ENCODE measurements around the gene FABP6. TPM values are rescaled to one million over a fixed set of nuclear protein-coding genes. Genes with fewer than 3 reads are reported as not detected.

The FABP6 gene
- total RNA-seq, 1 experiment from 2014 or later: not detected

DNA sequence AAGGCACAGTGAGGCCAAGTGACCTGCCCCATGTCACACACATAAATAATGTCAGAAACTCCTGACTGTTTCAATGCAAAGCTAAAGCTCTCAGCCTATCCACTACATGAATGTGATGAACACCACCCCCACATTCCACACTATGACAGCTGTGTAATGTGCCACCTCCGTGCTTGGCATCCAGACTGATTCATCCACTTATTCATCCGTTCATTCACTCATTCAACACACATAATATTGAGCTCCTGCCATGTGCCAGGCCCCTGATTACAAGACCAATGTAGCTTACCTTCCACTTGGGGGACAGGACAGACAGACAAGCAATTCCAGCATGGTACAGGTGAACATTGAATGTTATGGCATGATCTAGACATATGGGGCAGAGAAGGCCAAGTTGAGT is 46.2 kb upstream of the FABP6 start:
- Mint-ChIP-seq H3K9me3 (ENCODE audit: unreplicated experiment) (peaks cover 22% of the 10 kb centered on the region), H3K36me3 (ENCODE audit: insufficient read depth, unreplicated experiment) (peaks cover 19% of the 10 kb centered on the region), H3K4me1 (ENCODE audit: low read depth, unreplicated experiment) (peaks cover 20% of the 10 kb centered on the region), H3K27ac (ENCODE audit: unreplicated experiment) (no peak overlapping the region), H3K4me3 (ENCODE audit: unreplicated experiment) (no peak overlapping the region), H3K27me3 (ENCODE audit: insufficient read depth, unreplicated experiment) (no peaks in the 10 kb centered on the region)
- DNase-seq: no peak
- ChIA-PET CTCF (no interaction called here), POLR2A (no interaction called here)
- Histone ChIP-seq H3K27me3 (replicated peaks; ENCODE audit: control insufficient read depth, insufficient read depth, low read length) (no peaks in the 10 kb centered on the region), H3K36me3 (ENCODE audit: control insufficient read depth, insufficient read depth, low read length) (no peaks in the 10 kb centered on the region), H3K4me3 (ENCODE audit: low read depth, low read length) (no peak overlapping the region), H3K9me3 (peaks cover 15% of the 10 kb centered on the region), H3K4me1 (peaks cover 12% of the 10 kb centered on the region)
- TF ChIP-seq, protein P1, sequence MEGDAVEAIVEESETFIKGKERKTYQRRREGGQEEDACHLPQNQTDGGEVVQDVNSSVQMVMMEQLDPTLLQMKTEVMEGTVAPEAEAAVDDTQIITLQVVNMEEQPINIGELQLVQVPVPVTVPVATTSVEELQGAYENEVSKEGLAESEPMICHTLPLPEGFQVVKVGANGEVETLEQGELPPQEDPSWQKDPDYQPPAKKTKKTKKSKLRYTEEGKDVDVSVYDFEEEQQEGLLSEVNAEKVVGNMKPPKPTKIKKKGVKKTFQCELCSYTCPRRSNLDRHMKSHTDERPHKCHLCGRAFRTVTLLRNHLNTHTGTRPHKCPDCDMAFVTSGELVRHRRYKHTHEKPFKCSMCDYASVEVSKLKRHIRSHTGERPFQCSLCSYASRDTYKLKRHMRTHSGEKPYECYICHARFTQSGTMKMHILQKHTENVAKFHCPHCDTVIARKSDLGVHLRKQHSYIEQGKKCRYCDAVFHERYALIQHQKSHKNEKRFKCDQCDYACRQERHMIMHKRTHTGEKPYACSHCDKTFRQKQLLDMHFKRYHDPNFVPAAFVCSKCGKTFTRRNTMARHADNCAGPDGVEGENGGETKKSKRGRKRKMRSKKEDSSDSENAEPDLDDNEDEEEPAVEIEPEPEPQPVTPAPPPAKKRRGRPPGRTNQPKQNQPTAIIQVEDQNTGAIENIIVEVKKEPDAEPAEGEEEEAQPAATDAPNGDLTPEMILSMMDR (IDR thresholded peaks at IDR 0.05; ENCODE audit: insufficient read depth in 1 of 2, low read depth in 1 of 2, low read length in 1 of 2, severe bottlenecking in 1 of 2, unreplicated experiment in 1 of 2): no peak
- intact Hi-C loops (cut with micrococcal nuclease; ENCODE audit: unreplicated experiment): no loop called here
- no TSS peak for BruUV-seq (replicated peaks)

DNA sequence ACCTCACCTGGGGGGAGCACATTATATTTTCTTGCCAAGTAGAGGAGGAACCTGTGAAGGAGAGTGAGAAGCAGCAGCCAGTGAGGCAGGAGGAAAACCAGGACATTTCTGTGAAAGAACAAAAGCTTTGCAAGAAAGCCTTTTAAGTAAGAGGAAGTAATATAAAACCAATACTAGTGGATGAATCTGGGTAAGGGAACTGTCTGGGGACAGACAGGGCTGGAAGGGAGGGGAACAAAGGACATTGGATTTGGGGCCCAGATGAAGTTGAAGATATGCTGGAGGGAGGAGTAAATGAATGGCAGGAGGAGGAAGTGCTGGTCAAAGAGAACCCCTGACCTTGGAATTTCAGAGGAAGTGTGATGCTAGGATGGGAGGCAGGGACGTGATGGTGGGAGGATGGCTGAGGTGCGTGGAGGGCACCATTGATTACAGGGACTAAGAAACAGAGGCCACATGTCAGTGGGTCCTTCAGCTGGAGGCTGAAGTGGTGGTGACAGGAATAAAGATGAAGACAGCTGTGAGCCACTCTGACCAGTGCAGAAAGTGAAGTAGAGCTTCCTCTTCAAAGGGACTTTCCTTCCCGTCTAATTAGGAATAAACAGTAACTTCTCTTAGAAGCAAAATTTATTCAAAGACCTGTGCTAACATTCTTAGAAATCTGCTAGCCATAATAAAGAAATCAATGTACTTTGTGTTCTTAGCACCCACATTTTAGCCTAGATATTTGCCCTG is 43.5 kb upstream of the FABP6 start:
- ChIA-PET CTCF (no interaction called here), POLR2A (no interaction called here)
- H3K36me3 Mint-ChIP-seq (ENCODE audit: insufficient read depth, unreplicated experiment): peaks cover 20% of the 10 kb centered on the region
- Histone ChIP-seq H3K27me3 (replicated peaks; ENCODE audit: control insufficient read depth, insufficient read depth, low read length) (no peaks in the 10 kb centered on the region), H3K4me3 (ENCODE audit: low read depth, low read length) (no peak overlapping the region), H3K4me1 (peaks cover 17% of the 10 kb centered on the region), H3K9me3 (peaks cover 15% of the 10 kb centered on the region), H3K36me3 (ENCODE audit: control insufficient read depth, insufficient read depth, low read length) (no peaks in the 10 kb centered on the region)
- TF ChIP-seq, protein P1 (IDR thresholded peaks at IDR 0.05; ENCODE audit: insufficient read depth in 1 of 2, low read depth in 1 of 2, low read length in 1 of 2, severe bottlenecking in 1 of 2, unreplicated experiment in 1 of 2): no peak
- H3K27ac Mint-ChIP-seq (ENCODE audit: unreplicated experiment): peak overlapping the region; percentile 86
- H3K4me3 Mint-ChIP-seq (ENCODE audit: unreplicated experiment): no peak overlapping the region
- no TSS peak for BruUV-seq (replicated peaks)
- intact Hi-C loops (cut with micrococcal nuclease; ENCODE audit: unreplicated experiment): no loop called here
- no peak for DNase-seq
- H3K9me3 Mint-ChIP-seq (ENCODE audit: unreplicated experiment): peaks cover 22% of the 10 kb centered on the region
- H3K4me1 Mint-ChIP-seq (ENCODE audit: low read depth, unreplicated experiment): peaks cover 26% of the 10 kb centered on the region
- H3K27me3 Mint-ChIP-seq (ENCODE audit: insufficient read depth, unreplicated experiment): no peaks in the 10 kb centered on the region

DNA sequence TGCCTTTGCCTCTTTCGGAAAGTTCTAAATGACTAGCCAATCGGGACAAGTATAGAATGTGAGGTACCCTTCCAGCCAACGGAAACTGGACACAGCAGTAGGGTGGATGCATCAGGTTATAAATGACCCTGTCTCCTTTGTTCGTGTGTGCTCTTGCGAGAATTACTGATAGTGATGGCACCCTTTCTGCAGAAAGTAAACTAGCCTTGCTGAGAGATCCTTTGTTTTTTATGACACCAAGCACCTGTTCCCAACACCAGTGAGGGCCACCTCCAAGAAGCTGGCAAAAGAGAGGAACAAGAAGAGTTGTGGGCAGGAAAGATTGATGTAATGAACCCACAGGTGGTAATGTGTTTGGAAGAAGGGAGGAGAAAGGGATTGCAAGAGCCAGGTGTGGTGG is 42.8 kb upstream of the FABP6 start:
- TF ChIP-seq, protein P1 (IDR thresholded peaks at IDR 0.05; ENCODE audit: insufficient read depth in 1 of 2, low read depth in 1 of 2, low read length in 1 of 2, severe bottlenecking in 1 of 2, unreplicated experiment in 1 of 2): no peak
- Histone ChIP-seq H3K36me3 (ENCODE audit: control insufficient read depth, insufficient read depth, low read length) (no peaks in the 10 kb centered on the region), H3K4me3 (ENCODE audit: low read depth, low read length) (no peak overlapping the region), H3K4me1 (peaks cover 17% of the 10 kb centered on the region), H3K9me3 (peaks cover 15% of the 10 kb centered on the region), H3K27me3 (replicated peaks; ENCODE audit: control insufficient read depth, insufficient read depth, low read length) (no peaks in the 10 kb centered on the region)
- BruUV-seq (replicated peaks): no TSS peak
- Mint-ChIP-seq H3K4me1 (ENCODE audit: low read depth, unreplicated experiment) (peaks cover 26% of the 10 kb centered on the region), H3K36me3 (ENCODE audit: insufficient read depth, unreplicated experiment) (peaks cover 20% of the 10 kb centered on the region), H3K27me3 (ENCODE audit: insufficient read depth, unreplicated experiment) (no peaks in the 10 kb centered on the region), H3K9me3 (ENCODE audit: unreplicated experiment) (peaks cover 22% of the 10 kb centered on the region), H3K4me3 (ENCODE audit: unreplicated experiment) (peak overlapping the region; percentile 75), H3K27ac (ENCODE audit: unreplicated experiment) (peak overlapping the region; percentile 86)
- ChIA-PET CTCF (no interaction called here), POLR2A (no interaction called here)
- intact Hi-C loops (cut with micrococcal nuclease; ENCODE audit: unreplicated experiment): no loop called here
- no peak for DNase-seq
